HG03469 (cell line): ENCODE data around the gene ETV4.

ENCODE experiments used
- ATAC-seq: cut with Tn5 transposase; IDR thresholded peaks from one replicate; pipeline ENCODE4 v1.9.1; 2021; ENCODE audit warnings: mild to moderate bottlenecking, moderate library complexity, moderate number of reproducible peaks; ENCODE audit not compliant: unreplicated experiment

ETV4 gene

DNA sequence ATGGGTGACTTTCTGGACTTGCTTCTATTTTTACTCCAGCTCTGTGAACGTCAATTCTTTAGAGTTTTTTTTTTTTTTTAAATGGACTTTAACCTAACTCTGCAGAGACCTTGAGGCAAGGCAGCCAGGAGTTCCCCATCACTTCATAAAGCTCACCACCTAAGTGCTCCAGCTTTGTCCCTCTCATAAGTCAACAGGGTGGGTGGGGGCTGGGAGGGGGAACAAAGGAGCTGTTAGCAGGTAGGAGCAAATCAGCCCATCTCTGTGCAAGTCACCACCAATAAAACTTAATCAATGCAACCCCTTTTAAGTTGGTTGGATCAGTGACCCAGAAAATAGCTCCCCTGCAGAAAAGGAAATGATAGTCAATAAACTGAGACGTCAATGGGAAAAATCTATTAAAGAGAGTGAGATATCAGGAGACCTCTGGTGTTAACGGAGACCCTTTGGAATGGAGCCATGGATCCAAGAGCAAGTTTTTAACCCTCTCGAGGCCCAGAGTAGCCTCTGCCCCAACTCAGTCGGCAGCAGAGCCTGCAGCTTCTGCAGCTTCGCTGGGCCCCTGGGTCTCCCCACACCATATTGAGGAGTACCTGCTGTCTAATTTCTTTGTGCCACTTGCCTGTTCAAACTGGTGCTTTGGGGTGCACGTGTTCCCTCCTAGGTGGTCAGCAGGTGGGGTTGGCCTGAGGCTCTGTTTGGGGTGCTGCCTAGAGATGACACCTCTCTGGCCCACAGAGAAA lies 27.6 kb upstream of the ETV4 start:
- ATAC-seq = no peak

DNA sequence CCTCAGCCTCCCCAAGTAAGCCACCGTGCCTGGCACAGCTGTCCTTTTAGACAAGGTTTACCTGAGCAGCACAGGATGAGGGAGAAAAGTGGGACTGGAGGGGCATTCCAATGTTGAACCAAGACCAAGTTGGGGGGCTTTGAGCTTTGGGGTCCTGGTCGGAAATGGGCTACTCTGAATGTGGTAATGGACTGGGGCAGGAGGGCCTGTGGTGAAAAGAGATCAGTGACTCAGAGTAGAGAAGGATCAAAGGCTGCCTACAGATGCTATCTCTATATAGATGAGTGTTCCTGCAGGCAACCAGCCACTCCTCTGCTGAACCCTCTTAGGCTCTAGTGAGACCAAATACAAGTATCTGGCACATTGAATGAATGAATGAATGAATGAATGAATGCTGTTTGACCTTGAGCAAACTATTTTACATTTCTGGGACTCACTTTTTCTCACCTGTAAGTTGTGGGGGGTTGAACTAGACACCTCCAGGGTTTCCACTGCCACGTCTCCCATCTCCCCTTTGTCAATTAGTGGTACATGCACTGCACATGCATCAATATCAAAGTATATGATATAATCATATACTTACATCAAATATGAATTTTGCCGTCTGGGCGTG lies 26.3 kb upstream of the ETV4 start:
- ATAC-seq = no peak

DNA sequence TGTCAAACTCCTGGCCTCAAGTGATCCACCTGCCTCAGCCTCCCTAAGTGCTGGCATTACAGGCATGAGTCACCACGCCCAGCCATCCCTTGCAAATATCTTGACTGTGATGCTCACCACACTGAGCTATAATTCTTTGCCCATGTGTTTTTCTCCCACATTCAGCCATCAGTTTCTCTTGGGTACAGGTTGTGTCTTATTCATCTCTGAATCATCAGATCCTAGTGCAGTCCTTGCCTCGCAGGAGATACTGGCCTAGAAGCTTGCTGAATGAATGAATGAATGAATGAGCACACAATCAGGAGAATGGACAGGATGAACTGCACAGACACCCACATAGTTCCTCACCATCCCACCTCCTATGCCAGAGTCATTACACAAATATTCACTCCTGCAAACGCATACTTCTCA lies 24.4 kb upstream of the ETV4 start:
- no peak for ATAC-seq

DNA sequence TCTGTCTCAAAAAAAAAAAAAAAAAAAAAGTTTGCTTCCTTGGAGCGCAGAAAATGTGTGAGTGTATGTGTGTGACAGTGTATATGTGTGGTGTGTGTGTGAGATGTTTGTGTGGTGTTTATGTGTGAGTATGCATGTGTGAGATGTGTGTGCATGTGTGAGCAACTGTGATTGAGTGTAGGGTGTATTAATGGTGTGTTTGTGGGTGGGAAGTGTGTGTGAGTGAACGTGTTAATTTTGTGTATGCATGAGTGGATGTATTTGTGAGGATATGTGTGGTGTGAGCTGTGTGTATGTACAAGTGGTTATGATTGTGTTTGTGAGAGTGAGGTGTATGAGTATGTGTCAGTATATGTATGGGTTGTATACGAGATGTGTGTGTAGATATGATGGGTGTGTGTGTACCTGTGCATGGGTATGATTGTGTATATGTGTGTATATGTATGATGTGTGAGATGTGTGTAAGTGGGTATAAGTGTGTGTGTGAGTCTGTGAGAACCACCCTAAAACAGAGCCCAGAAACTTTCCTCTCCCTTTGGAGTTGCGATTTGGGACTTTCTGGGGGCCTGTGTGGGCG lies 22.5 kb upstream of the ETV4 start:
- ATAC-seq = no peak

DNA sequence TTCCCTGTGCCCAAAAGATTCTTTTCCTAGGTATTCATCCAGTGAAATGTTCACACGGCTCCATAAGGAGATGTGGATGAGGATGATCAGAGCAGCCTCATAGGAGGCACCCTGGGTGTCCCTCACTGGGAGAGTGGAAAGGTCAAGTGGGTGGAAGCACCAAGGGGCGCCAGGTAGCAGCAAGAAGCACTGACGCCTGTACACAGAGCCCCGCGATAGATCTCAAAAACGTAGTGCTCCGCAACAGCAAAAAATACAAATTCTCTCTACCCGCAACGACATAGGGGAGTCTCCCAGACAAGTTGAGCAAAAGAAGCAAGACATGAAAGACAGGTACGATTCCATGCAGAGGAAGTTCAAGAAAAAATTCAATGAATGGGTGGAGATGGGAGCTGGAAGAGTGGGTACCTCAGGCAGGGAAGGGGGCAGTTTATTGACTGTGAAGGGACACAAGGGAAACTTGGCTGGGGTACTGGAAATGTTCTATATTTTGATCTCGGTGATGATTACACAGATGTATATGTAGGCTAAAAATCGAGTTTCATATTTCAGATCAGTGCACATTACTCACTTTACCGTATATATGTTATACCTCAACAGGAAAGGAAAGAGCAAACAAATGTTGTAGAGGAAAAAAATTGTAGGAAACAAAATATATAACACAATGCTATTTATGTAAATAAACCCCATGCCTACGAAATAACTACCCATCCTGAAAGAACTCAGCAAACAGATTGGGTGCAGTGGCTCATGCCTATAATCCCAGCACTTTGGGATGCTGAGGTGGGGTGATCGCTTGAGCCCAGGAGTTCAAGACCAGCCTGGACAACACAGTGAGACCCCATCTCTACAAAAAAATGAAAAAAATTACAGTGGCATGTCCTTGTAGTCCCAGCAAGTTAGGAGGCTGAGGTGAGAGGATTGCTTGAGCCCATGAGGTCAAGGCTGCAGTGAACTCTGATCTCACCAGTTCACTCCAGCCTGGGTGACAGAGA lies 17.8 kb upstream of the ETV4 start:
- no peak for ATAC-seq

- ATAC-seq = no peak
Observed at GRCh38 chr17:43562679-43563599, 16.8 kb upstream of the ETV4 start.

DNA sequence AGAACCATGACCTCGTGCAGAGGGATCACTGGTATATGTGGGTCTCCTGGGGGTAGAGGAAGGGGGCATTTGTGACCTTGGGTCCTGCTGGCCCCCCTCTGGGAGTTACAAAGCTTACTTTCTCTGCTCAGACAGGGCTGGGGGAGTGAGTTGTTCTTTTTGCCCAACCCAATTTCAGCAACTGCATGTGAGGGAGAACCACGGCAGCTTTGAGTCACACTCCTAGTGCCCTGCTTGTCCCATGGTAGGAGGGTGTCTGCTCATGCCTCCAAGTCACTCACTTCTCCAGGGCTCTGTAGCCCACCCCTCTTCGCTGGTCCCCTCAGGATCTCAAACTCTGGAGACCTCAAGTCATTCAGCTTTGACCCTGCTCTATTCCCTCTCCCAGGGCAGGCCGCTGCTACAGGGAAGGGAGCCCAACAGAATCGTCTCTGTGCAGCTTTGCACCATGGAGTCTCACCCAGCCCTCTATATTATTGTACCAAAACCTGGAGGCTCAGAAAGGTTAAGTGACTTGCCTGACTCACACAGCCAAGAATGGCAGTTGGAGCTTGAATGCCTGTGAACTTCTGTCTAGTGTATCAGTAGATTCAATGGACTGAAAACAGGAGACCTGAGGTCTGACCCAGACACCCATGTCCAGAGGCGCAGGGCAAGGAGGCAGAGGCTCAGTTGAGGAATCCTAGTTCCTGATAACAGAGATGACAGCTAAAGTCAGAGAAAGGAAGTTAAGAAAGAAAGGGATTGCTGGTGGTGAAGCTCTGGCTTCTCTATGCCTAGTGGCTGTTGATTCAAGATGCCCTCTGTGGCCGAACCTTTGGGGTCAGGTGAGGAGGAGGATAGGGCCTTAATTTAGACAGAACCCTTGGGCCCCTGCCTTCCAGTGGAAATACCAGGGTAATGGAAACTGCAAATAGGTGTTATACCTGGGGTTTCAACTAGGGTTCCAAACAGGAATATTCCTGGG lies 14.6 kb upstream of the ETV4 start:
- ATAC-seq = no peak

- no peak for ATAC-seq
Observed at GRCh38 chr17:43559161-43559816, 13.1 kb upstream of the ETV4 start.

- no peak for ATAC-seq
Observed at GRCh38 chr17:43558805-43559160, 12.6 kb upstream of the ETV4 start.

- no peak for ATAC-seq
Observed at GRCh38 chr17:43556292-43556691, 10.2 kb upstream of the ETV4 start.

- no peak for ATAC-seq
Observed at GRCh38 chr17:43554857-43555256, 8.7 kb upstream of the ETV4 start.

DNA sequence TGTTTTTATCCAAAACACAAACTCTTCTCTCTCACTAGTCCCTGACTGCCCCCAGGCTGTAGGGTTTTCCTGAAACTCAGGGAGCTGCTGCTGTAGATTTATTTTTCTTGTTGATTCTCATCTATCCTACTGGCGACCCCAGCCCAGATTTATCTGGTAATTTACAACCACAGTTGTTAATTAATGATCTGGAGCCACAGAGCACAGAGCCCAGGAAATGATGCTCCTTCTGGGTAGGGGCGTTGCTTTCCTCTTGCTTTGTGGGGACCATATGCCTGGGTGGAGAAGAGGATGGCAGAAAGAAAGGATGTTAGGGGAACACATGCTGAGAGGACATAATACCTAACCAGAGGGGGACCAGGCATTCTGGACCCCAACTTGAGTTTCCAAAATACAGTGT lies 7.4 kb upstream of the ETV4 start:
- no peak for ATAC-seq

DNA sequence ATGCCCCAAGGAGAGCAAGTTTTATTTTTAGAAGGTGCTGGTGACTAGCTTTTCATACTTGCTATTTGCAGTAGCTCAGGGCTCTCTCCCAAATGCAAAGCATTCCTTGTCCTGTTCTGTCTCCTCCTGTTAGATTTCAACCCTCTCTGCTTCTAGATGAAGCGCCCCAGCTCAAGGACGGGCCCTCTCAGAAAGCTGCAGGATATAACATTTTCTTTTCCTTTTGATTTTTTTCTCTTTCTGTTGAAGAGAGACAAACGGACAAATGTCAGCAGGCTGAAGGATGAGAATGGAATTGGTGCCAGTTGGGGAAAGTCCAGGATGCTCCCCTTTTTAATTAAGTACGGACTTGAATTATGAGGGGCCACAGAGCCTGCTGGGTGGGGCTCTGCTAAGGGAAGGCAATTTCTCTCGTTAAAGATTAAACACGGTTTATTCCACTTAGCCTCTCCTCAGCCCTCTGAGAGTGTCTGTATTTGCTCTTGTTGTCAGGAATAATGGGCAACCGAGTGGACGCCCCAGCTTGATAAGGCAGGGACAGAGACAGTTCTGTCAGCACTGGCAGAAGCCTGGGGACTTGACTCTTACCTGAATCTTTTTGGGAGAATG lies 6.2 kb upstream of the ETV4 start:
- ATAC-seq = no peak

DNA sequence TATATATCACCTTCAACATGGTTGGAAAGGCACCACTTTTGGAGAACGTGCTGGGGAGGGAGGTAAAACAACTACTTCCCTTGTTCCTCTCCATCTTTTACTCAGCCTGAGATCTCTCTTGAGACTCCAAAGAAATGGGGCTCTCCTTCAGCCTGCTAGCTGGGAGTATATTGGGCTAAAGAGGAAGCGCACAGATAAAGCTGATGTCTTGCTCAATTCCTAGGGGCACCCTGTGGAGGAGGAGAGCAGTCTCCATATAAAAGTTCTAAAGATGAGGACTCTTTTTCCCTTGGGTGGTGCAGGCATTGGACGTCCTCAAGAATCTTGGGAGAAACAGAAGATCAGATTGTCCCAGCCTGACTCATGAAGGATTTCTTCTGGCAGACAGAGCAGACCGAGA lies 4.6 kb upstream of the ETV4 start:
- ATAC-seq = no peak

GRCh38 chr17:43549496-43549895 lies 3.4 kb upstream of the ETV4 start:
- ATAC-seq = no peak

DNA sequence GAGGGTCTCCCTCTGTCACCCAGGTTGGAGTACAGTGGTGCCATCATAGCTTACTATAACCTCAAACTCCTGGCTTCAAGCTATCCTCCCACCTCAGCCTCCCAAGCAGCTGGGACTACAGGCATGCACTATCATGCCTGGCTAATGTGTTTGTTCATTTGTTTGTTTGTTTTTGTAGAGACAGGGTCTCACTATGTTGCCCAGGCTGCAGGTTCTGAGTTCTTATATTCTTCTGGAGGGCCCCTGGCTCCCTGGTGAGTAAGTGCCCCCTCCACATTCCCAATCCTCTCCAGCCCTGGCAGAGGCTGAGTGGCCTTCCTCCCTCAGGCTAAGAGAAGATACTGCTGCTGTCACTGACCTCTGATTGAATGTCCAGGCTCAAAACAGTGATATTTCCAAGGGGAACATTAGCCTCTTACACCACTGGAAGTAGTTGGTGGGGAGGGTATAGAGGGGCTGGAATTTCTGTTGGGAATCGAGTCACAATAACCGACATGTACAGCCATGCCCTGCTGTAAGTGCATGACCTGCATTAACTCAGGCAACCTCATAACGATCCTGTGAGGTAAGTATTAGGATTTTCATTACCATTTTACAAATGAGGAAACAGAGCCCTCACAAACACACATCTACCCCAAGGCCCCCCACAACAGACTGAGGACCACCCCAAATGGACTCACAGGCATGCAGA lies 2.7 kb upstream of the ETV4 start:
- ATAC-seq = no peak

DNA sequence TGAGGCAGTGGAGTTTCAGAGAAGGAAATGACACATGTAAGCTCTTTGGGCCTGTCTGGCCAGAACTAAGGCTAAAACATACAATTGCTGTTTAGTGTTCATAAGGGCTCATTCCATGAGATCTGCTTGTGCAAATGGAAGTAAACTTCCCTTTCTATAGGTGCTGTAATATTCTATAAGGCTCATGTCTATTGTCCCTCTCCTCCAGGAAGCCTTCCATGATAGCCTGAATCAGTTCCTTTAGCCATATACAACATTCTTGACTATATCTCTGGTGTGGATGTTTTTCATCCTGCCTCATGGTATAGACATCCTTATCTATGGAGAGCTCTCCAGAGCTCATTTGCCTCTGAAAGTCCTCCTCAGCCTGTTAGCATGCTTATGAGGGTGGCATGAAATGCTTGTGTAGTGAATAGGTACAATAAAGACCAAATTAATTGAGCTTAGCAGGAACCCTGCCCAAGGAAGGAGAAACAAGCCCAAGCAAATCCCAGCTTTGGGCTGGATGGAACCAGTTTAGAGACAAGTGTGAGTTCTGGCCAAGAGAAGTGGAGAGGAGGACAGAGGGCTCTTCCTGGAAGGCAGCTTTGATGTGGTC lies 1.6 kb upstream of the ETV4 start:
- no peak for ATAC-seq
